Measurements from ENCODE around the gene KIF16B.

KIF16B gene

DNA sequence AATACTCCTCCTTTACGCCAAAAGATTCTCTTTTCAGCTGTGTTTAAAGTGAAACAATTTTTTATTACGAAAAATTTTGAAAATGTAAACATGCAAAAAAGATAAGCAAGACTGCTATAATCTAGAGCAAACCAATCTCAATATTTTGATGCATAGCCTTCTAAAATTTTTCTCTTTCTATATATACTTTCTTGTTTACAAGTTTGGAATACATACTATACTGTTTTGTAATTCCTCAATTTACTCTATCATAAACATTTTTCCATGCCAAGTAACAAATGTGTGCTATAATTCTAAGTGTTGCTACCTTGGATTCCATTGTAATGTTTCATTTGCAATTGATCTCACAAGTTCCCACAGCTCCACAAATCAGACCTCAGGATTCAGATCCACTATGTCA is 43.1 kb upstream of the KIF16B start:
- no peak for TF ChIP-seq CTCF (IDR thresholded peaks at IDR 0.05; ENCODE audit: control insufficient read depth, extremely low read depth, insufficient read depth)
- no peak for DNase-seq (ENCODE audit: low read depth)
- no peak overlapping the region for H3K4me3 ChIP-seq (ENCODE audit: low read depth, low read length)

DNA sequence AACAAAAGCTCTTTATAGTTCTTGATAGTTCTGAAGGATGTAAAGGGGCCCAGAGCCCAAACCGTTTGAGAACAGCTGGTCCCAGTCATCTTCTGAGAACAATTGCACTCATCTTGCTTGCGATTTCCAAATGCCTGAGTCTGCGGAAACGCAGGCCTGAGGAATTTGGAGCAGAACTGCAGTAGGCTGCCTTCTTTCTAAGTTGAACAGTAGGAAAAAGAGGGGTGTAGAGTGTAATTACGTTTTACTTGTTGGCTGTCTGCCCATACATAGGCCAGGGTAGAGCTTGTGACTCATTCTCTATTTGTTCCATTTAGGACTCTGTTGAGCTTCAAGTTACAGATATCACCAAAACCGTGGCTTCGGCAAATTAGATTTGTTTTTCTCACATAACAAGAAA is 42.0 kb upstream of the KIF16B start:
- no peak for TF ChIP-seq CTCF (IDR thresholded peaks at IDR 0.05; ENCODE audit: control insufficient read depth, extremely low read depth, insufficient read depth)
- H3K4me3 ChIP-seq (ENCODE audit: low read depth, low read length): no peak overlapping the region
- DNase-seq (ENCODE audit: low read depth): no peak

- H3K4me3 ChIP-seq (ENCODE audit: low read depth, low read length): no peak overlapping the region
- TF ChIP-seq CTCF (IDR thresholded peaks at IDR 0.05; ENCODE audit: control insufficient read depth, extremely low read depth, insufficient read depth): no peak
- no peak for DNase-seq (ENCODE audit: low read depth)
Observed at GRCh38 chr20:16613954-16614353, 40.7 kb upstream of the KIF16B start.

DNA sequence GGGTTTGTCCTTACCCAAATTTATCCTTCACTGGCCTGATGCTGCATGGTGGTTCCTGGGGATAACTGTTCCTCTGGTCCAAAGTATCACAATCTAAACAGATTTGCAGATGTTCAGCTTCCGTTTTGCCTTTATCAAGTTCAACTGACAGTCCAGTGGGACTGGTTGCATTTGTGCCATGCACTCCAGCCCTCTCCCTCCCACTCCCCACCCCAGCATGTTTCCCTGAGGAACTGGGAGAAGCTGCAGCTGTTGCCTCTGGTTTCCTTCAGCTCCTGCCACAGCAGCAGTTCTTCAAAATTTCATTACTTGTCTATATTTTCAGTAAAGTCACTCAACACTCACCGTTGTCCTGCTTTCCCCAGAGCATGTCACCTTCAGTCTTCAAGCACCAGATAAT is 39.5 kb upstream of the KIF16B start:
- DNase-seq (ENCODE audit: low read depth): no peak
- TF ChIP-seq CTCF (IDR thresholded peaks at IDR 0.05; ENCODE audit: control insufficient read depth, extremely low read depth, insufficient read depth): no peak

GRCh38 chr20:16611817-16612216 is 38.6 kb upstream of the KIF16B start:
- no peak overlapping the region for H3K4me3 ChIP-seq (ENCODE audit: low read depth, low read length)
- no peak for TF ChIP-seq CTCF (IDR thresholded peaks at IDR 0.05; ENCODE audit: control insufficient read depth, extremely low read depth, insufficient read depth)
- no peak for DNase-seq (ENCODE audit: low read depth)

More for the DNA sequence above, 39.5 kb upstream of the KIF16B start:
- no peak overlapping the region for H3K4me3 ChIP-seq (ENCODE audit: low read depth, low read length)

DNA sequence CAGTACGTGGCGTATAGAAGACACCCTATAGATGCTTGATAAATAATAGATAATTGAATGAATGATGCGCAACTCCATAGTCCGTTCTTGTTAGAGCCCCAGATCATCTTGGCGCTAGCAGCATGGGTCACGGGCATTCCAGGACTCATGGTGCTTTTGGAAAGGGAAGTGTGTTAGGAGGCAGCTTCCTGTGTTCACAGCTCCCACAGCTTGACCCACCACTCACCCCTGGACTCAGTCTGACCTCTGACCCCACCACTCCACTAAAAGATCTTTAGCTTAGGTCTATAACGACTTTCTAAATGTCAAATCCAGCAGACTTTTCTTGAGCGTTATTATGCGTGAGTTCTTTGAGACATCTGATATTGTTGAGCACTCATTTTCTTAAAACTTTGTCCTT is 35.8 kb upstream of the KIF16B start:
- H3K4me3 ChIP-seq (ENCODE audit: low read depth, low read length): no peak overlapping the region
- DNase-seq (ENCODE audit: low read depth): no peak
- TF ChIP-seq CTCF (IDR thresholded peaks at IDR 0.05; ENCODE audit: control insufficient read depth, extremely low read depth, insufficient read depth): no peak

GRCh38 chr20:16608277-16608650 is 35.0 kb upstream of the KIF16B start:
- no peak for TF ChIP-seq CTCF (IDR thresholded peaks at IDR 0.05; ENCODE audit: control insufficient read depth, extremely low read depth, insufficient read depth)
- no peak overlapping the region for H3K4me3 ChIP-seq (ENCODE audit: low read depth, low read length)
- no peak for DNase-seq (ENCODE audit: low read depth)

All from LNCaP clone FGC (cell line).